GM12878 (cell line): Measurements from ENCODE around the gene ABCA9. TPM values are rescaled to one million over a fixed set of nuclear protein-coding genes. Genes with fewer than 3 reads are reported as not detected.

ENCODE experiments used
- ATAC-seq: fragments of 200-7000 bp; cut with Tn5 transposase; 3 replicates; pipeline ENCODE4 v1.9.1; 2020; ENCODE audit warnings: mild to moderate bottlenecking, moderate library complexity
- BruUV-seq: library from RNA; stranded (reverse); fragments of 400-500 nt; replicated peaks from 2 replicates; lab custom pipeline; 2021; lab: Mats Ljungman, UMichigan
- CTCF ChIA-PET: fragments of 300-600 bp; sonication (Branson Sonifier 250); formaldehyde crosslinking; extraction: SDS; loops from one replicate; lab custom pipeline; 2021; ENCODE audit warnings: inconsistent platforms; lab: Yijun Ruan, JAX
- POLR2A ChIA-PET: fragments of 350-600 bp; formaldehyde crosslinking; extraction: SDS; loops from one replicate; lab custom pipeline; 2021; ENCODE audit warnings: inconsistent platforms; lab: Charles Lee
- RAD21 ChIA-PET: fragments of 300-600 bp; sonication (Branson Sonifier 250); formaldehyde crosslinking; loops from one replicate; lab custom pipeline; 2023; ENCODE audit warnings: antibody characterized with exemption; ENCODE audit not compliant: unreplicated experiment; lab: Charles Lee
- SMC1A ChIA-PET: fragments of 300-600 bp; sonication (Branson Sonifier 250); formaldehyde crosslinking; loops from one replicate; lab custom pipeline; 2023; ENCODE audit not compliant: unreplicated experiment, uncharacterized antibody; lab: Charles Lee
- DNase-seq: peaks from one replicate; pipeline ENCODE4 v3.0.0-alpha.2; 2011; ENCODE audit warnings: low read depth, low spot score
- FAIRE-seq: peaks from 3 replicates; lab custom pipeline; 2011; peaks lifted over from hg19 to GRCh38; lab: Jason Lieb, UNC
- H2AFZ ChIP-seq: 2 replicates; pipeline ENCODE4 v1.6.0; 2011; ENCODE audit warnings: low read depth, low read length, control low read depth; ENCODE audit not compliant: control insufficient read depth
- H3K27ac ChIP-seq: 2 replicates; pipeline ENCODE4 v1.5.1; 2011; ENCODE audit warnings: control low read depth; ENCODE audit not compliant: control insufficient read depth, insufficient read depth
- H3K27me3 ChIP-seq, 2 experiments: replicated peaks in 1 of 2; 2 replicates each; pipeline versions ENCODE4 v1.6.0 to v1.6.1; 2011; ENCODE audit warnings: low read length in 1 of 2; ENCODE audit not compliant: control insufficient read depth in 2 of 2, insufficient read depth in 2 of 2
- H3K36me3 ChIP-seq, 2 experiments: 2 replicates each; pipeline ENCODE4 v1.5.1; 2011; ENCODE audit warnings: low read length in 1 of 2; ENCODE audit not compliant: control insufficient read depth in 2 of 2, insufficient read depth in 2 of 2
- H3K4me1 ChIP-seq: 2 replicates; pipeline ENCODE4 v1.6.1; 2011; ENCODE audit warnings: mild to moderate bottlenecking, low read length, moderate library complexity, mixed read lengths; ENCODE audit not compliant: control insufficient read depth, insufficient read depth
- H3K4me2 ChIP-seq: 2 replicates; pipeline ENCODE4 v1.6.0; 2011; ENCODE audit warnings: control low read depth; ENCODE audit not compliant: control insufficient read depth, insufficient read depth
- H3K4me3 ChIP-seq: fragments of 200-600 bp; sonication (generic); 2 replicates; pipeline ENCODE4 v1.5.1; 2016
- H3K79me2 ChIP-seq: 2 replicates; pipeline ENCODE4 v1.6.0; 2011; ENCODE audit warnings: low read length; ENCODE audit not compliant: control insufficient read depth, insufficient read depth
- H3K9ac ChIP-seq: 2 replicates; pipeline ENCODE4 v1.8.0; 2011; ENCODE audit warnings: low read length, control low read depth, mixed read lengths; ENCODE audit not compliant: control insufficient read depth, insufficient read depth
- H3K9me3 ChIP-seq: replicated peaks from 3 replicates; pipeline ENCODE4 v1.5.1; 2011; ENCODE audit warnings: mild to moderate bottlenecking, low read length; ENCODE audit not compliant: control insufficient read depth, insufficient read depth
- H4K20me1 ChIP-seq: 2 replicates; pipeline ENCODE4 v1.6.0; 2011; ENCODE audit not compliant: control insufficient read depth, insufficient read depth
- CEBPB ChIP-seq, 2 experiments: fragments of 150-350 bp in 1 of 2; IDR thresholded peaks; 2 replicates each; pipeline ENCODE4 v1.6.1; 2012 to 2014; ENCODE audit warnings: low read depth in 2 of 2, low read length in 2 of 2, borderline replicate concordance in 1 of 2, inconsistent platforms in 1 of 2
- CHD4 ChIP-seq: fragments of 200-600 bp; sonication (generic); IDR thresholded peaks from 2 replicates; pipeline ENCODE4 v1.6.1; 2016; ENCODE audit warnings: mild to moderate bottlenecking
- EP300 ChIP-seq, 2 experiments: fragments of 150-350 bp in 1 of 2; IDR thresholded peaks; 2 replicates each; pipeline ENCODE4 v1.6.1; 2011 to 2012; ENCODE audit warnings: low read depth in 2 of 2, low read length in 2 of 2, borderline replicate concordance in 1 of 2, improper control_type of control experiment in 1 of 2, inconsistent platforms in 1 of 2; ENCODE audit not compliant: control insufficient read depth in 1 of 2
- HDAC6 ChIP-seq: fragments of 200-600 bp; sonication (generic); IDR thresholded peaks from one replicate; pipeline ENCODE4 v1.8.0; 2017; ENCODE audit warnings: antibody characterized with exemption; ENCODE audit not compliant: unreplicated experiment
- MTA3 ChIP-seq: IDR thresholded peaks from 2 replicates; pipeline ENCODE4 v1.6.1; 2012; ENCODE audit warnings: low read length, inconsistent platforms, borderline replicate concordance
- MYC ChIP-seq: IDR thresholded peaks from 2 replicates; pipeline ENCODE4 v1.6.1; 2011; ENCODE audit warnings: mild to moderate bottlenecking, low read length, moderate library complexity, inconsistent platforms; ENCODE audit not compliant: insufficient read depth, insufficient replicate concordance, insufficient read length, severe bottlenecking
- SIN3A ChIP-seq: IDR thresholded peaks from 2 replicates; pipeline ENCODE4 v1.6.1; 2012; ENCODE audit warnings: low read depth, low read length, improper control_type of control experiment
- SIX5 ChIP-seq: IDR thresholded peaks from 2 replicates; pipeline ENCODE4 v1.6.1; 2011; ENCODE audit warnings: mild to moderate bottlenecking, low read depth, low read length, moderate library complexity; ENCODE audit not compliant: severe bottlenecking
- SUPT20H ChIP-seq: IDR thresholded peaks from 2 replicates; pipeline ENCODE4 v1.6.1; 2011; ENCODE audit warnings: low read depth, mild to moderate bottlenecking, low read length, moderate library complexity, borderline replicate concordance; ENCODE audit not compliant: control insufficient read depth
- WGBS: methylation state at CpG from one replicate; pipeline ENCODE4 v1.1.6; 2016; ENCODE audit warnings: low lambda C conversion rate; ENCODE audit not compliant: insufficient replicate concordance, insufficient coverage; ENCODE audit errors: missing lambda C conversion rate; 5-methylcytosine and 5-hydroxymethylcytosine counted together
- in situ Hi-C: fragments of 300-500 bp; cut with MboI; formaldehyde crosslinking; loops from 9 replicates; pipeline ENCODE4 v1.14.3; 2018; ENCODE audit warnings: mixed read lengths
- intact Hi-C: fragments of 100-400 bp; cut with micrococcal nuclease; formaldehyde crosslinking; loops from one replicate; pipeline ENCODE4 v1.14.2; 2022; ENCODE audit not compliant: unreplicated experiment
- polyA plus RNA-seq, 11 experiments: library from polyadenylated mRNA; depleted of rRNA in 4 of 11; unstranded in 6 of 11; stranded (reverse) in 5 of 11; fragments of >200 nt; fragmentation: Nextera tagmentation in 4 of 11; fragmentation: Illumina TruSeq in 1 of 11; extraction: Ambion mirVana in 4 of 11; extraction: Trizol in 1 of 11; gene quantifications; 1 replicate in 1 of 11; 2 replicates in 10 of 11; pipeline versions ENCODE4 v1.2.1 to v1.2.3, GENCODE V29; 2011 to 2016; ENCODE audit warnings: inconsistent platforms in 2 of 11, missing spikeins in 2 of 11, low read depth in 1 of 11
- total RNA-seq, 4 experiments: library from RNA; depleted of rRNA in 3 of 4; stranded (reverse); fragments of >200 nt in 3 of 4; fragmentation: Illumina TruSeq in 1 of 4; extraction: Trizol in 1 of 4; gene quantifications; 2 replicates each; pipeline versions ENCODE4 v1.2.1 to v1.2.3, GENCODE V29; 2013 to 2021
- TF ChIP-seq, protein P1 (sequence below): fragments of 450-650 bp; IDR thresholded peaks from 2 replicates; pipeline ENCODE4 v1.6.1; 2014; ENCODE audit warnings: mild to moderate bottlenecking
- TF ChIP-seq, protein P2 (sequence below): fragments of 450-650 bp; IDR thresholded peaks from 2 replicates; pipeline ENCODE4 v1.6.1; 2016; ENCODE audit warnings: mild to moderate bottlenecking, moderate library complexity, borderline replicate concordance

Gene ABCA9
- total and polyA plus RNA-seq, 10 of the 15 experiments (the other 5 are each of a cell fraction or from before 2014, with no cell fraction given): under 0.01 to 2.9 (median 0.31) TPM

DNA sequence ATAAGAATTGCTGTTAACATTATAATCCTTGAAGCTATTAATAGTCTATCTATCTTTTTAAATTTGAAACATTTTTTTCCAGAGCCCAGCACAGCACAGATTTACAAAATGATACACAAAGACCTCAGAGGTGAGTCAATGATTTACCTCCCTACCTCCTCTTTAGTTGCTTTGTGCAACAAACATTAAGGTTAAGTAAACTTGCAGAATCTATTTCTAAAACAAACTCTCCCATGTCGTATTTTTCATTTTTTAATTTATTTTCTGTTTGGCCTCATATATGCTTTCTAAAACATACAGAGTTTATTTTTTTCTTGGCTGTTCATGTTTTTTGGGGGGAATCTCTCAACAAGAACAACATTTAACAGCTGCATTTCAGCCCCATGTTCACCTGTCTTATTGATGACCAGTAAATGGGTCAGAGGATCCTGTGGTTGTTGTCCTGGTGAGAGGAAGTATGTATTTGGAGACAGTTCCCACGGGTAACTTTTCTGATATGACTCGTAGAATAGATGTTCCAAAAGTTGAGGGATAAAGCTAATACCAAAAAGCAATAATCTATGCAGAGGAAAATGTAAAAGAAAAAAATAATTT is 42.6 kb downstream of the ABCA9 start:
- ATAC-seq: no peak
- TF ChIP-seq CHD4 (no peak), SUPT20H (no peak), HDAC6 (no peak), CEBPB (IDR thresholded peaks at IDR 0.05; ENCODE audit: borderline replicate concordance in 1 of 2, low read depth in 2 of 2, low read length in 2 of 2) (no peak)
- TF ChIP-seq, protein P1, sequence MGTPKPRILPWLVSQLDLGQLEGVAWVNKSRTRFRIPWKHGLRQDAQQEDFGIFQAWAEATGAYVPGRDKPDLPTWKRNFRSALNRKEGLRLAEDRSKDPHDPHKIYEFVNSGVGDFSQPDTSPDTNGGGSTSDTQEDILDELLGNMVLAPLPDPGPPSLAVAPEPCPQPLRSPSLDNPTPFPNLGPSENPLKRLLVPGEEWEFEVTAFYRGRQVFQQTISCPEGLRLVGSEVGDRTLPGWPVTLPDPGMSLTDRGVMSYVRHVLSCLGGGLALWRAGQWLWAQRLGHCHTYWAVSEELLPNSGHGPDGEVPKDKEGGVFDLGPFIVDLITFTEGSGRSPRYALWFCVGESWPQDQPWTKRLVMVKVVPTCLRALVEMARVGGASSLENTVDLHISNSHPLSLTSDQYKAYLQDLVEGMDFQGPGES: no peak
- intact Hi-C loops (no loop called here), in situ Hi-C loops (no loop called here)
- 3% methylated on average over 3 of the region's 3 CpGs for whole genome bisulfite sequencing
- DNase-seq: no peak
- no peaks in the 10 kb centered on the region for H3K4me1 ChIP-seq
- no peak overlapping the region for H3K9ac ChIP-seq
- no peaks in the 10 kb centered on the region for H3K27me3 ChIP-seq
- H3K4me3 ChIP-seq: no peak overlapping the region
- H3K36me3 ChIP-seq: no peaks in the 10 kb centered on the region
- no peak overlapping the region for H2AFZ ChIP-seq
- ChIA-PET POLR2A (no interaction called here), CTCF (interaction anchor here (1.0 kb wide), 1 partner anchor 11 kb away, joined by 4 read pairs; no protein-coding TSS in a partner anchor), SMC1A (no interaction called here), RAD21 (no interaction called here)
- no TSS peak for BruUV-seq
- H3K9me3 ChIP-seq: no peaks in the 10 kb centered on the region
- H3K79me2 ChIP-seq: no peaks in the 10 kb centered on the region
- H3K4me2 ChIP-seq: no peak overlapping the region
- FAIRE-seq: no peak
- no peaks in the 10 kb centered on the region for H4K20me1 ChIP-seq
- H3K27ac ChIP-seq: no peak overlapping the region

DNA sequence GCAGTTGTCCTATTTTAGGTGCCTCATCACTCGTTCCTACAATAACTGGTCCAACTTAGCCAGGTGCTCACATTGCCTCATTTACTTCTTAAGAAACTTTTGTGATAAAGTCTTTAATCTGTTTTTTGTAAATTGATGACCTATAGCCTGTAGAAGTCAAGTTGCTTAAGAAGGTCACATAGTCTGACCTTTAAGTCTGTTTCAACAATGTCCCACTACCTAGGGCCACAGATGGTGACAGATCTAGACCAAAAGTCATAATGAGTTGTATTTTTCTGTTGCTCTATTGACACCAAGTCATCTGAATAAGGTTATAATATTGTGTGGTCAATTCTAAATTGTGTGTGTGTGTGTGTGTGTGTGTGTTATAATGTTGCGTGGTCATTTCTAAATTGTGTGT is 45.1 kb downstream of the ABCA9 start:
- 50% methylated on average over 2 of the region's 2 CpGs for WGBS
- FAIRE-seq (no peak), DNase-seq (no peak), ATAC-seq (no peak)
- no peaks in the 10 kb centered on the region for H3K9me3 ChIP-seq
- H3K27me3 ChIP-seq: no peaks in the 10 kb centered on the region
- no peaks in the 10 kb centered on the region for H3K36me3 ChIP-seq
- BruUV-seq: no TSS peak
- H3K27ac ChIP-seq: no peak overlapping the region
- CTCF ChIA-PET: no interaction called here
- no peaks in the 10 kb centered on the region for H3K79me2 ChIP-seq
- no peak overlapping the region for H3K4me2 ChIP-seq
- RAD21 ChIA-PET: no interaction called here
- SMC1A ChIA-PET: interaction anchor here (1.0 kb wide), 1 partner anchor 13 kb away, joined by 4 read pairs; no protein-coding TSS in a partner anchor
- in situ Hi-C loops (no loop called here), intact Hi-C loops (no loop called here)
- H3K4me1 ChIP-seq: no peaks in the 10 kb centered on the region
- H3K4me3 ChIP-seq: no peak overlapping the region
- no peak overlapping the region for H2AFZ ChIP-seq
- no peaks in the 10 kb centered on the region for H4K20me1 ChIP-seq
- H3K9ac ChIP-seq: no peak overlapping the region
- POLR2A ChIA-PET: no interaction called here
- TF ChIP-seq MYC (no peak), SIX5 (no peak), EP300 (IDR thresholded peaks at IDR 0.05; ENCODE audit: borderline replicate concordance in 1 of 2, control insufficient read depth in 1 of 2, low read depth in 2 of 2, low read length in 2 of 2) (no peak), SIN3A (no peak), MTA3 (no peak)
- TF ChIP-seq, protein P2, sequence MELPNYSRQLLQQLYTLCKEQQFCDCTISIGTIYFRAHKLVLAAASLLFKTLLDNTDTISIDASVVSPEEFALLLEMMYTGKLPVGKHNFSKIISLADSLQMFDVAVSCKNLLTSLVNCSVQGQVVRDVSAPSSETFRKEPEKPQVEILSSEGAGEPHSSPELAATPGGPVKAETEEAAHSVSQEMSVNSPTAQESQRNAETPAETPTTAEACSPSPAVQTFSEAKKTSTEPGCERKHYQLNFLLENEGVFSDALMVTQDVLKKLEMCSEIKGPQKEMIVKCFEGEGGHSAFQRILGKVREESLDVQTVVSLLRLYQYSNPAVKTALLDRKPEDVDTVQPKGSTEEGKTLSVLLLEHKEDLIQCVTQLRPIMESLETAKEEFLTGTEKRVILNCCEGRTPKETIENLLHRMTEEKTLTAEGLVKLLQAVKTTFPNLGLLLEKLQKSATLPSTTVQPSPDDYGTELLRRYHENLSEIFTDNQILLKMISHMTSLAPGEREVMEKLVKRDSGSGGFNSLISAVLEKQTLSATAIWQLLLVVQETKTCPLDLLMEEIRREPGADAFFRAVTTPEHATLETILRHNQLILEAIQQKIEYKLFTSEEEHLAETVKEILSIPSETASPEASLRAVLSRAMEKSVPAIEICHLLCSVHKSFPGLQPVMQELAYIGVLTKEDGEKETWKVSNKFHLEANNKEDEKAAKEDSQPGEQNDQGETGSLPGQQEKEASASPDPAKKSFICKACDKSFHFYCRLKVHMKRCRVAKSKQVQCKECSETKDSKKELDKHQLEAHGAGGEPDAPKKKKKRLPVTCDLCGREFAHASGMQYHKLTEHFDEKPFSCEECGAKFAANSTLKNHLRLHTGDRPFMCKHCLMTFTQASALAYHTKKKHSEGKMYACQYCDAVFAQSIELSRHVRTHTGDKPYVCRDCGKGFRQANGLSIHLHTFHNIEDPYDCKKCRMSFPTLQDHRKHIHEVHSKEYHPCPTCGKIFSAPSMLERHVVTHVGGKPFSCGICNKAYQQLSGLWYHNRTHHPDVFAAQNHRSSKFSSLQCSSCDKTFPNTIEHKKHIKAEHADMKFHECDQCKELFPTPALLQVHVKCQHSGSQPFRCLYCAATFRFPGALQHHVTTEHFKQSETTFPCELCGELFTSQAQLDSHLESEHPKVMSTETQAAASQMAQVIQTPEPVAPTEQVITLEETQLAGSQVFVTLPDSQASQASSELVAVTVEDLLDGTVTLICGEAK: no peak
